Neuronal stem cell (in vitro differentiated cells): ENCODE data around the gene WFS1.

Experiments used
- DNase-seq: peaks from one replicate; pipeline ENCODE4 v3.0.0-alpha.2; 2013; ENCODE audit warnings: low spot score
- H2AFZ ChIP-seq: one replicate; pipeline ENCODE4 v1.6.1; 2013; ENCODE audit warnings: mild to moderate bottlenecking, low read length, inconsistent platforms
- H2AK5ac ChIP-seq: 2 replicates; pipeline ENCODE4 v1.6.1; 2013; ENCODE audit warnings: low read depth, mild to moderate bottlenecking, inconsistent platforms, low read length, moderate library complexity, mixed read lengths
- H2BK120ac ChIP-seq: 2 replicates; pipeline ENCODE4 v1.6.1; 2013; ENCODE audit warnings: low read depth, mild to moderate bottlenecking, inconsistent platforms, low read length, moderate library complexity, mixed read lengths
- H2BK12ac ChIP-seq: one replicate; pipeline ENCODE4 v1.6.1; 2013; ENCODE audit warnings: low read length, inconsistent platforms
- H2BK15ac ChIP-seq: 2 replicates; pipeline ENCODE4 v1.6.1; 2013; ENCODE audit warnings: mild to moderate bottlenecking, low read length, inconsistent platforms, mixed read lengths
- H2BK5ac ChIP-seq: one replicate; pipeline ENCODE4 v1.6.1; 2013; ENCODE audit warnings: inconsistent platforms, mild to moderate bottlenecking, low read length, moderate library complexity
- H3K14ac ChIP-seq: one replicate; pipeline ENCODE4 v1.6.1; 2013; ENCODE audit warnings: low read length, inconsistent platforms
- H3K18ac ChIP-seq: 2 replicates; pipeline ENCODE4 v1.6.1; 2013; ENCODE audit warnings: low read length, inconsistent platforms
- H3K23ac ChIP-seq: 2 replicates; pipeline ENCODE4 v1.6.1; 2013; ENCODE audit warnings: low read depth, mild to moderate bottlenecking, mixed read lengths, low read length, inconsistent platforms; ENCODE audit not compliant: poor library complexity
- H3K27ac ChIP-seq: replicated peaks from 3 replicates; pipeline ENCODE4 v1.5.1; 2013; ENCODE audit warnings: low read length, inconsistent platforms
- H3K27me3 ChIP-seq, 3 experiments: 2 replicates each; pipeline ENCODE4 v1.6.1; 2013; ENCODE audit warnings: low read length in 3 of 3, mild to moderate bottlenecking in 2 of 3, inconsistent platforms in 1 of 3, low read depth in 1 of 3, mixed read lengths in 1 of 3, moderate library complexity in 1 of 3; ENCODE audit not compliant: control insufficient read depth in 3 of 3, insufficient read depth in 3 of 3
- H3K36me3 ChIP-seq, 2 donors: replicated peaks in 1 of 2; 2 replicates each; pipeline ENCODE4 v1.6.1; 2013; ENCODE audit warnings: low read length in 2 of 2; ENCODE audit not compliant: control insufficient read depth in 2 of 2, insufficient read depth in 2 of 2
- H3K4ac ChIP-seq: 2 replicates; pipeline ENCODE4 v1.6.1; 2013; ENCODE audit warnings: inconsistent platforms, mild to moderate bottlenecking, low read length, moderate library complexity
- H3K4me1 ChIP-seq, 2 donors: 1 replicate in 1 of 2; 2 replicates in 1 of 2; pipeline ENCODE4 v1.6.1; 2013; ENCODE audit warnings: low read length in 2 of 2, low read depth in 1 of 2; ENCODE audit not compliant: control insufficient read depth in 2 of 2, insufficient read depth in 1 of 2
- H3K4me2 ChIP-seq: one replicate; pipeline ENCODE4 v1.6.1; 2013; ENCODE audit warnings: mild to moderate bottlenecking, low read length, inconsistent platforms; ENCODE audit not compliant: insufficient read depth, poor library complexity, severe bottlenecking
- H3K4me3 ChIP-seq, 2 donors: 2 replicates each; pipeline ENCODE4 v1.5.1; 2013; ENCODE audit warnings: low read length in 2 of 2, mild to moderate bottlenecking in 2 of 2, inconsistent platforms in 1 of 2, moderate library complexity in 1 of 2
- H3K79me1 ChIP-seq: one replicate; pipeline ENCODE4 v1.6.1; 2013; ENCODE audit warnings: low read depth, mild to moderate bottlenecking, inconsistent platforms, low read length, moderate library complexity
- H3K9ac ChIP-seq: one replicate; pipeline ENCODE4 v1.6.1; 2013; ENCODE audit warnings: mild to moderate bottlenecking, low read depth, low read length, inconsistent platforms; ENCODE audit not compliant: poor library complexity
- H3K9me3 ChIP-seq, 2 donors: replicated peaks in 1 of 2; 2 replicates each; pipeline versions ENCODE3 to v1.6.1; 2013; ENCODE audit warnings: low read length in 2 of 2, mild to moderate bottlenecking in 2 of 2, inconsistent platforms in 1 of 2, low read depth in 1 of 2, mixed read lengths in 1 of 2, moderate library complexity in 1 of 2; ENCODE audit not compliant: control insufficient read depth in 2 of 2, insufficient read depth in 1 of 2
- H4K8ac ChIP-seq: one replicate; pipeline ENCODE4 v1.6.1; 2013; ENCODE audit warnings: low read depth, mild to moderate bottlenecking, inconsistent platforms, low read length, moderate library complexity
- H4K91ac ChIP-seq: one replicate; pipeline ENCODE4 v1.6.1; 2013; ENCODE audit warnings: low read length, low read depth, mild to moderate bottlenecking, inconsistent platforms; ENCODE audit not compliant: poor library complexity
- WGBS, 2 donors: extraction: QIAGEN DNeasy Blood & Tissue Kit; methylation state at CpG; one replicate each; pipeline ENCODE4 v1.1.7; 2013; ENCODE audit warnings: missing lambda C conversion rate in 2 of 2, mixed read lengths in 1 of 2; ENCODE audit not compliant: insufficient read length in 2 of 2, insufficient replicate concordance in 1 of 2; ENCODE audit errors: extremely low coverage in 2 of 2; 5-methylcytosine and 5-hydroxymethylcytosine counted together

Gene WFS1

DNA sequence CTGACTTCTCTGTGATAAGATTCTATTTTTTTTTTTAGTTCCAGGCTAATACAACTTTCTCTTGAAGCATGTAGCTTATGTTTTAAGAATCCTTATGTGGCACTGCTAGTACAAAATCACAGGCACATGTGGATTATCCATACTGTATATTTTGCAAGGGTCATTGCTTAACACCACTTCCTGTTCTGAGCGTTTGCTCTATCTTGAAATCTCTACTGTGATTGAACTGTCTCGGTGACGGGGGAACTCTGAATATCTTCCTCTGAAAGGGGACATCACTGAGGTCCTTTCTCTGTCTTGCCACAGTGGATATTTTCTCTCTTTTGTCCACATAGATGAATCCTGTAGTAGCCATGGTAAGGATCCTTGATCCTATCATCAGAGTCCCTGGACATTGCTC is 2.1 kb upstream of the WFS1 start:
- Histone ChIP-seq H3K36me3 (no peaks in the 10 kb centered on the region), H3K4me2 (no peak overlapping the region), H3K4me3 (no peak overlapping the region), H3K27ac (no peak overlapping the region), H2BK5ac (no peak overlapping the region), H3K79me1 (peaks cover 4% of the 10 kb centered on the region), H2BK12ac (no peak overlapping the region), H3K9me3 (no peaks in the 10 kb centered on the region), H2BK15ac (no peak overlapping the region), H3K23ac (no peak overlapping the region), H3K4ac (no peak overlapping the region), H3K27me3 (peaks cover 0 to 22% (median 0%) of the 10 kb centered on the region in 3 experiments), H3K18ac (no peak overlapping the region), H3K14ac (no peak overlapping the region), H2AK5ac (no peak overlapping the region), H4K8ac (no peak overlapping the region), H3K9ac (no peak overlapping the region), H2BK120ac (no peak overlapping the region), H2AFZ (no peak overlapping the region), H3K4me1 (peaks cover 3 to 7% of the 10 kb centered on the region in 2 donors), H4K91ac (no peak overlapping the region)
- no peak for DNase-seq
- no CpG with 5 or more reads among the region's 3 CpGs for WGBS, 2 donors

DNA sequence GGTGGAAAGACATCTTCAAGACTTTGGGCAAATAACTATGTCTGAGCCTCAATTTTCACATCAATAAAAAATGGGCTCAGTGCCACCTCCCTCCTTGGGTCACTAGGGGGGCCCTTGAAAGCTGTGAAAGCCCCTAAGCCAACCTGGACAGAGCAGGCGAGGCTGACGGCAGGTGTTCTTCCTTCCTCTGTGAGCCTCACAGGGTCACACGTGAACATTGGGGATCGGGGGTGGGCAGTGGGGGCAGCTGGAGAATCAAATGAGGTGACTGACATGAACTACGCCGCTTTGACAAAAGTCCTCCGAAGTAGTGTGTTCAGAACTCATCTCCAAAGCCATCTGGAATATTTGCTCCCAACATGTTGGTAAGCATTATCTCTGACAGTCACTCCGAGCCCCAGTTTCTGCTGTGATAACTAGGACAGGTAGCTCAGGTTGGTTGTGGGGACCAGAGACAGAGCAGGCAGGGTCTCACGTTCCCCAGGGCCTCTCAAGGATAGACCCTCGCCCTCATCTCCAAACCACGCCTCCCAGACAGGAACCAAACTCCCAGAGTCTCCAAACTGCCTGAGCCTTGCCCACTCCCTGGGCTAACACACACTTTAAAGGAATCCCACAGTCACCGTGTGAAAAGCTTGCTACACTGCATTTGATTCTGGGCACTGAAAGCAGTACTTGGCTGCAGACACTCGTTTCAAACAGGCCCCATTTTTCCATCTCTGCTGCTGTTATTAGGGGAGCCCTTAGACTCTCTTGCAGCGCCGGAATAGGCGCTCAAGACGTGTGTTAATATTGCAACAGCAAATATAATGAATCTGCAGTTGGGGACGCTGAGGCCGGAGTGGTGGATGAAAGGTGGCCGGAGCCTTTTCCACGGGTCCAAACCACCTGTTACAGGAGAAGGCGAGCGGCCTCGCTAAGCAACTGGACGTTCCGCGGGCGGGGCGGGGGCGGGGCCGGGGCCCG is 717 bp upstream of the WFS1 start:
- Histone ChIP-seq H3K79me1 (peaks cover 4% of the 10 kb centered on the region), H3K4me3 (peak overlapping the region; percentile 16 to 89), H3K4me1 (peaks cover 3 to 10% of the 10 kb centered on the region in 2 donors), H3K27me3 (peaks cover 0 to 19% (median 0%) of the 10 kb centered on the region in 3 experiments), H4K91ac (no peak overlapping the region), H2BK15ac (no peak overlapping the region), H2BK120ac (no peak overlapping the region), H3K23ac (no peak overlapping the region), H3K4ac (no peak overlapping the region), H2AFZ (peak overlapping the region; percentile 97), H2AK5ac (no peak overlapping the region), H3K9me3 (no peaks in the 10 kb centered on the region), H3K4me2 (peak overlapping the region; percentile 60), H3K14ac (no peak overlapping the region), H4K8ac (no peak overlapping the region), H3K18ac (no peak overlapping the region), H3K9ac (no peak overlapping the region), H2BK12ac (no peak overlapping the region), H3K36me3 (no peaks in the 10 kb centered on the region), H2BK5ac (no peak overlapping the region), H3K27ac (no peak overlapping the region)
- DNase-seq: no peak
- WGBS, 2 donors: no CpG with 5 or more reads among the region's 32 CpGs

DNA sequence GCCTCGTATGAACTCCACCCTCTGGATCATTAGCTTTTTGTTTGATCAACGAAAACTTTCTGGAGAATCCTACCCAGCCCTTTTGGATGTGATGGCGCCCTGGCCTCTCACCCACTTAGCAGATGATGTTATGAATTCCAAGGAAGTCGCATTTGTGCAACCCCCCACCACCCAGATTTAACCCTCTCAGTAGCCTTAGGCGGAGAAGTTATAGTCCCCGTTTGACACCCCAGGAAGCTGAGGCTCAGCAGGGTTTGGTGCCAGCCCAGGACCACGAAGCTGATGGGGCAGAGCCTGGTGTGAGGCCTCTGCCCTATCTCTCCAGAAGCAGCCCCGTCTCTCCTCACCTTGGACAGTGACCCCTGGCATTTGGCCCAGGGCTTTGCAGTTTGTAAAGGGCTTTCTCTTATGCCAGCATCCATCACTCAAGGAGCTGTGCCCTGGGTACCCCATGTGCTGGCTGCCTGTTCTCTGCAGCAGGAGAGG is 1.0 kb downstream of the WFS1 start:
- no peak overlapping the region for H2BK15ac ChIP-seq
- H3K4me1 ChIP-seq: peaks cover 9 to 10% of the 10 kb centered on the region in 2 donors
- H3K79me1 ChIP-seq: peaks cover 4% of the 10 kb centered on the region
- H2BK12ac ChIP-seq: no peak overlapping the region
- no peak overlapping the region for H4K8ac ChIP-seq
- H3K18ac ChIP-seq: no peak overlapping the region
- no peak overlapping the region for H3K9ac ChIP-seq
- H2AK5ac ChIP-seq: no peak overlapping the region
- no peaks in the 10 kb centered on the region for H3K9me3 ChIP-seq
- no peak overlapping the region for H3K14ac ChIP-seq
- H2BK5ac ChIP-seq: no peak overlapping the region
- no peaks in the 10 kb centered on the region for H3K36me3 ChIP-seq
- no peak overlapping the region for H3K27ac ChIP-seq
- no peak overlapping the region for H4K91ac ChIP-seq
- no peak for DNase-seq
- H2BK120ac ChIP-seq: no peak overlapping the region
- H3K23ac ChIP-seq: no peak overlapping the region
- H3K27me3 ChIP-seq: peaks cover 0 to 19% (median 0%) of the 10 kb centered on the region in 3 experiments
- peak overlapping the region; percentile 85 for H3K4me2 ChIP-seq
- H3K4me3 ChIP-seq: peak overlapping the region; percentile 89 to 100
- no peak overlapping the region for H3K4ac ChIP-seq
- H2AFZ ChIP-seq: peak overlapping the region; percentile 66
- WGBS, 2 donors: no CpG with 5 or more reads among the region's 8 CpGs

DNA sequence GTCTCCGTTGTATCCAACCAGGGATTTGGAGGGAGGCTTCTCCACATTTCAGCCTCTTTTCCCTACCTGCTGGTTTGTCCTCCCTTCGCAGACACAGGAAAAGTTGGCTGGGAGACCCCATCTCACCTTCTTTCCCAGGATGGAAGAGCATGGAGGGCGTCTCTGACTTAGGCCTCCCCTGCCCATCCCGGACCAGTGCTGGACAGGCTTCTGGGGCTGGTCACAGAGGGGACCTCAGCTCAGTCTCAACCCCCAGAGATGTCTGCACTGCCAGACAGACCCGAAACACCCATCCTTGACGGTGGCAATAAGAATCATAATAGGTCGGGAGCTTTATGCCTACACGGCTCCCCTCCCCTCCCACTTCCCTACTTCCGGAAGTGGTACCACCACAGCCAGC is 1.6 kb downstream of the WFS1 start:
- no peak for DNase-seq
- Histone ChIP-seq H4K91ac (no peak overlapping the region), H3K36me3 (no peaks in the 10 kb centered on the region), H4K8ac (no peak overlapping the region), H3K23ac (peak overlapping the region; percentile 17), H3K27ac (no peak overlapping the region), H3K4me1 (peaks cover 10 to 15% of the 10 kb centered on the region in 2 donors), H2AK5ac (no peak overlapping the region), H2BK12ac (no peak overlapping the region), H3K9ac (no peak overlapping the region), H2BK120ac (no peak overlapping the region), H3K79me1 (peaks cover 4% of the 10 kb centered on the region), H2BK5ac (no peak overlapping the region), H3K9me3 (no peaks in the 10 kb centered on the region), H3K27me3 (peaks cover 0 to 19% (median 0%) of the 10 kb centered on the region in 3 experiments), H2AFZ (no peak overlapping the region), H3K4me3 (peak overlapping the region in 1 of 2 donors; percentile 89), H3K14ac (no peak overlapping the region), H2BK15ac (no peak overlapping the region), H3K18ac (no peak overlapping the region), H3K4me2 (no peak overlapping the region), H3K4ac (no peak overlapping the region)
- WGBS, 2 donors: no CpG with 5 or more reads among the region's 9 CpGs
